GM21723 (cell line): Measurements from ENCODE around the gene PTCHD1.

ENCODE experiments used
- ATAC-seq: cut with Tn5 transposase; IDR thresholded peaks from one replicate; pipeline ENCODE4 v1.9.1; 2021; ENCODE audit warnings: mild to moderate bottlenecking, moderate library complexity; ENCODE audit not compliant: unreplicated experiment

PTCHD1 gene

DNA sequence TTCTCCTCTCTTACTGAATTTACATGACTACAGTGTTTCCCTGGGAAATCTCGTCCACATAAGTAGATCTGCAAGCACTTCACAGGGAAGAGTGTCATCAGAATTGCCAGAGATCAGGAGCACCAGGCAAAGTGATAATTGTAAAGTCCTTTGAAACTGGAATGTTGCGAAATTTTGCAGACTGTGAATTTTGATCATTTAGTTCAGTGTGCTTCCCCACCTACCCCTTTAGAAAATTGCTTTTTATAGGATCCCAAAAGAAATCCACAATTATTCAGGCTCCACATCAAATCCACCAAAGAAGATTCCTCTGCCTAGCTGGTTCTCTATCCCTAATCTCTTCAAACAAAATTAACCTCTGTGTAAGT is 10.2 kb downstream of the PTCHD1 start:
- no peak for ATAC-seq

DNA sequence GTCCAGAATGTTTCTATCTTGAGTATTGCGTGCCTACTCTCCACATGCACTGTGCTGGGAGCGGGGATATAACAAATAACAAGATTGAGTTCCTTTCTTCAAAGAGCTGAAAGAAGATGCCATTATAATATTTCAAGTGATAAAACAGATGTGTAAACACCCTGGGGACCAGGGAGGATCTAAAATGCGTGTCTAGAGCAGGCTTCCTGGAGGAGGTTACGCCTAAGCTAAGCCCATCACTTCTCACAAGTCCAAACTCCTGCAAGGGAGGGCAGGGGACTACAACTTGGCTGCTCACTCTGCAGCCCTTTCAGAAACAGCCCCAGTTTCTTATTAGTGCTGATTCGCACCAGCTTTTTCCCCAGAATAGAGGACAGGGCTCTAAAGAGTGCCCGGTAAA is 21.5 kb downstream of the PTCHD1 start:
- ATAC-seq, result no peak

DNA sequence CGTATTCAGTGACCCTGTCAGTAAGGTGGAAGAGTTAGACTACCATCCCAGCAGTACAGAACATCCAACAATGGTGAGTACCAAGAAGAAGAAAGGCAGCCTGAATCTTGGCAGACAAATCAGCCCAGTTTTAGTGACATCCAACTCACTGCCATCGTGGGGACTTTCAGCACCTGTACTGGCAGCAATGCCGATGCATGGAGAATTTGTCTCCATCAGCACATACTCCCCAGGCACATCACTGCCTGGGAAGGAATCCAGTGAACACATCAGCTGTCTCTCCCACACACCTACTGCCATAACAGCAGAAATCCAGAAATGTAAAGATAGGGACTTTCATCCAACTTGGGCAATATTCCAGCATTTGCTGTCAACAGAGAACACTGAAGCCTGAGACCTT is 29.8 kb downstream of the PTCHD1 start:
- no peak for ATAC-seq

DNA sequence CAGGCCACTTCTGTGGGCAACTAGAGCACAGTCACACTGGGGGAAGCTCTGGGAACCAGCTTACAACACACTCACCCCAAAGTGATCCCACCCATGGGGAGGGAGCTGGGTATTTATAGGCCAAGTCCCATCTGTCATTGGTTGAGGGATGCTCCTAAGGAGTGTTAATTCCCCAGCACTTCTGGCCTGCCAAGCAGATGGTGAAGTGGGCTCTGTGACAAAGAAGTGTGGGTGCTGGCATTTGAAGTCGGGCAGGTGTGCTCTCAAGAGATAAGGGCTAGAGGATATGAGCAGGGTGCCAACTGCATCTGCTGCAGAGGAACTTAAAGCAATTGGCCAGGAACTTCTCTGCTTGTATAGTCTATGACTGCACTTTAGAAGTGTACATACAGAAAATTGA is 30.9 kb downstream of the PTCHD1 start:
- no peak for ATAC-seq

DNA sequence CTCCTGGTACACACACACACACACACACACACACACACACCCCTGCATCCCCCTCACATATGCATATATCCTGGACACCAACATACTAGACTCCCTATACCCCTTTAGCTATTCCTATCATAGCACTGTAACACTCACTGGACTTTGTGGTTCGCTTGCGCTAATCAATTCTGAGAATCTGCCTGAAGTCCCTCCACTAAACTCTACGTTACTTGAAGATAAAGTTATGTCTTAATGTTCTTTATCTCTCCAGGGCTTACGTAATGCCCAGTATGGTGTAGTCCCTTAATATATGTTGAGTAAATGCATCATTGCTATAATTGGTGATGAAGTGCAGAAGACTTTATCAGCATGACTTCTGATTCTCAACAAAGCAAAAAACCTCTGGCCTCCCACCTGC is 32.3 kb downstream of the PTCHD1 start:
- ATAC-seq, result no peak

DNA sequence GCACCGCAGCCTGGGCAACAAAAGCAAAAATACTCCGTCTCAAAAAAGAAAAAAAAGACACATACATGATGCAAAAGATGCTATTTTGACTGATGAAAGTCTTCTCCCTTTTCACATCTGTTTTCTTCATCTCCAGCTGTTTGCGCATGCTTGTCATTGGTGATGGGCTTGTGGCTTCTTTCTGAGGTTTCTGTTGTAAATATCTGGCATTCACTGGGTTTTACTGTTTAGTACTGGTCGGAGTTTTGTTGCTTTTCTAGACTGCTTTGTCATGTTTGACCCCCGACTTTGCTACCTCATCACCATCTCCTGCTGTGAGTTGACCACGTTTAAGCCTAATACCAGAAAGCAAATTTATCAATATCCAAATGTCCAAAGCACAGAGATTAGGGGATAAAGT is 34.4 kb downstream of the PTCHD1 start:
- no peak for ATAC-seq

DNA sequence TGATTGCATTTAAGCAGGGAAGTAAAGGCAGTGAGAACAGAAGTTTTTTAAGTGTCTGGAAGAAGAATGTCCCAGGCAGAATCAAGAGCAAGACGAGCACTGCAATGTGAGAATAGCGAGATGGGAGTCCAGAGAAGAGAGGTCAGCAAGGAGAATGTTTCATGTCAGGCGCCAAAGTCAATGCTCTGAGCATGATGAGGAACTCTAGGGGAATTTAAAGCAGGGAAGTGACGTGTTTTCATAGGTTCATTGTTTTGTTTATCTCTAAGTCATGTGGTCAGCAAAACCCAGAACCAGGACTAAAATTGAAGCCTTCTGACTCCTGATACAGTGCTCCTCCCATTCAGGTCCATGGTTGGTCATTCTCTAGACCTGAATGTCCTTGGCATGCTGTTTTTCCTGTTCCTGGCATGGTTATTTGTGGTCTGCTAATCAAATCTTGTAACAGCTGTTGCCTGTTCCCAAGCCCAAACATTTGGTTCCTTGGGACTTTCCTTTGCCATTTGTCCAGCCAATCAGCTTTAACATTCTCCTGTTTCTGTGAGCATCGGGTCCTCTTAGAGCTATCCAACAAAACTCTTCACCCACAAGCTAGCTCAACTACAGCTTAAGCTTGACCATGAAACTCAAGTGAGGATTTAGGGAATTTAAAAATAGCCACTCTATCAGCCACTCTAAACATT is 37.7 kb downstream of the PTCHD1 start:
- no peak for ATAC-seq

DNA sequence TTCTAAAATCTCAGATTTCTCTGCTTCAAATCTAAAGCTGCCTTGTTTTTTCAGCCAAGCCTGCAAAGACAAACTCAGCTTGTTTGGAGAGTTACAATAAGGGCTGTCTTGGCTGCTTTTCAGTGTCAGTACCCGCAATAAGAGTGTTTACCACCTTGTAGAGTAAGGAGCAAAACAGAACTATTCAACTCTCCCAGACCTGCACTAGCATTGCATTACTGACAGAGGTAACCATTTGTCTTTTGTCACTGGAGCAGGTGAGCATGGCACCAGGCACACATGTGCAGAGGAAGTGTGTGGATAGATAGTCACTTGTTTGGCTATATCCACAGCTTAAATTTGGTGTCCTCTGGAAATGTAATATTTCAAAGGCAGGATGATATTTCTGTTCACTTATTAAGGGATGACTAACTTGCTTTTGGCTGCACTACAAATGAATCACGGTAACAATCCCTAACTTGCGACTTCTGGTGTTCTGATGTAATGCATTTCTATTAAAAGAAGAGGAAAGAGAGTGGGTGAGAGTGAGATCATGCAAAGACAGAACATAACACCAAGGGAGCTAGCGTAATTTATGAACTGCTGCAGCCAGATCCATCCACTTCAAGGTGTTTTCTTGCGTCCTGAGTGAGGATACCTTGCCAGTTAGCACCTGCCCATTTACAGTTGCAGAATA is 38.6 kb downstream of the PTCHD1 start:
- no peak for ATAC-seq

DNA sequence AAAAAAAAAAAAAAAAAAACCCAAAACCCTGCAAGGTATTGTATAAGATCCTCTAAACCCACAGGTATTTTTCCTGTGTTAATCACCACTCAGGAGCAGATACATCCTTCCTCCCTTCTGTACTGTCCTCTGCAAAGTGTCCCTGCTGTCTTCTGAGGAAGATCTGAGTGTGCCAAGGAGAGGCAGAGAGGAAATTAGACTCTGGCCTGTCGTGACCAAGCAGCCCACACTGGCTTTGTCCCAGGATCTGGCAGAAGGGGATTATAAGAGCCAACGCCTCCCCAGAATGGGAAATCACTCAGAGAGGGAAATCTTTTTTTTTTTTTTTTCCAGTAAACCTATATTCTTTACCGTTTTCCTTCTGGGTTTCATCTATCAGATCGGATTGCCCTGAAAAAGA is 39.6 kb downstream of the PTCHD1 start:
- no peak for ATAC-seq

DNA sequence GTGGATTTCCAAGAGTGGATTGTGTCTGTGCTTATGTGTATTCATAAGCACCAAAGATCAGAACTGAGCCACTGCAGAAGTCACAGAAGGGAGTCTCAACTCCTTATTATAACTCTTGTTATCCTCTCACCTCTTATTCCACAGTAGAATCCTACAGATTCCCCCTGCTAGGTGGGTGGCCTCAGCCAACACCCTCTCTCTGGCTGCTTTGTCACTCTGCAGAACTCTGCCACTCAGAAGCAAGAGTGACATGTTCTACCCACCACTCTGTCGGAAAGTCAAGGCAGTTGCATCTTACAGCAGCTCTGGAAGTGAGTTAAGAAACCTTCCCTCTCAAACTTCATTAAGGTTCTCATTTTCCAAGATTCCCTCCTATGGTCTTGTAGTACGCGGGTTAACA is 41.9 kb downstream of the PTCHD1 start:
- ATAC-seq, result no peak

DNA sequence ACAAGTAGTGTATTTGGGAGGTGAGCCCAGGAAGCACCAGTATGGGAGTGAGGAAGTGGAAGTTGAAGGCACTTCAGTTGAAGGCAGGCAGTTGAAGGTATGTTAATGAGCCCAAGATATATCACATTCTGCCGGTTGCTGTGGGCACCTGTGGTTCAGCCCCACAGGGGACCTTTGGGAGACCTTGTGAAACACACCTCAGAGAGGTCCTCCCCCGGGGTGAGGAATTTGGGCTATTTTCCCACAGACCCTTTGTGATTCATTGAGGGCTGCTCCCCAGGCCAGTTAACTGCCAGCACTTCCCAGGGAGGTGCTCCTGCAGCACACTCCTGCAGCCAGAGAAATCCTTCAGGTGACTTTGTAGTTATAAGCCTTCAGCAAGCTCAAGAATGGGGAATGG is 45.9 kb downstream of the PTCHD1 start:
- ATAC-seq, result no peak

DNA sequence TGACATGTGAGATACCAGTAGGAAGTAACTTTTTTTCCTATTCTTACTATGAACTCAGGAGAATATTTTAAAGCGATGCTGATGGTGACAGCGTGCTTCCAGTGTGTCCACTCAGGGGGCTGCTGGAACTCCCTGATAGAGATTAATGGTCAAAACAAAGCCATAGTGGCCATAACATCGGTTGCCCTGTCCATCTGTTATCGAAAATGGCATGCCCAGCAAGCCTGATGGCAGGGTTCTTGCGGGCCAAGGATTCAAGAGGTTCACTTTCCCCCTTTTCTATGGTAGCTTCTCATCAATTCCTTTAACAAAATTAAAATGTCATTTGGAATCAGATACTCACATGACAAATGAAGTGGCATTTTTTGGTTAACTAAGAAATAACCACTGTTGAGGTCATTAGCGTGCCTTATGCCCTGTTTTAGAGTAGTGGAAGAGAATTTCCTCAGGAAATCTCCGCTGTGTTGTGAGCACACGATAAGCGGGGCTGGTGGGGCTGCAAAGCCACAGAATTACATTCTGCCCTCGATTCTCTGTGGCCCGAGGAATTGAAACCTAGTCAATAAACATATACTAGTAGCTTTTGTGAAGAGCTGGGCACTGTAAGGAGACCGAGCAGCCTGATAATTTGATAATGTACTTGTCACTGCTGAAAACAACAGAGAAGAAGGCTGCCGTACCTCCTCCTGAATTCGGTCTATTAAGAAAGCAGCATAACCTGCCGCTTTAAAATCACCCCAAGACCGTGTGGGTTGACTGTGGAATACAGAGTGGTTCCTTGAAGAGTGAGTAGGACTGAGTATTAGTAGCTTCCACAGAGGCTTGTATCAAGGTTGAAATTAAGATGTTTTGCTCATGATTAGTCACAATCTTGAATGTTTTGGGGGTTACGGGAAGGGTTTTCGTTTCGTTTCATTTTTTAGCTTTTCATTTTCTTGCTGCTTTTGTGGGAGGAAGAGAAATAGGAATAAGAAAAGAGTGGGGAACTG is 46.7 kb downstream of the PTCHD1 start:
- no peak for ATAC-seq

DNA sequence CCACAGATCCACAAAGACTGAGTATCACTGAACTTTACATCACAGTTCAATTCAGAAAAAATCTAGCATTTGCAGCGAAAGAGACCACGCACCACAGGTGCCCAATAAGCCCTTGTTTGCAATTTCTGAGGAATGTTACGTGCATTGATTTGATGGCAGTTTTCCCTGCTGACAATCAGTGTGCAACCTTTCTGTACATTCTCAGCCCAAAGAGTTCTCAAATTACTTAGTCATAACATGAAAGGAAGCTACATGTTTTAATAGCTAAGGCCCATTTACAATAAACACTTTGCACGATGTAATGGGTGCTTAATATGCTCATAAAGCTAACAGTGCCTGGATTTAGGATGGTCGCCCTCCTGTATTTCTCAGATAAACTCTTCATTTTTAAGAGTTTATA is 47.9 kb downstream of the PTCHD1 start:
- no peak for ATAC-seq

DNA sequence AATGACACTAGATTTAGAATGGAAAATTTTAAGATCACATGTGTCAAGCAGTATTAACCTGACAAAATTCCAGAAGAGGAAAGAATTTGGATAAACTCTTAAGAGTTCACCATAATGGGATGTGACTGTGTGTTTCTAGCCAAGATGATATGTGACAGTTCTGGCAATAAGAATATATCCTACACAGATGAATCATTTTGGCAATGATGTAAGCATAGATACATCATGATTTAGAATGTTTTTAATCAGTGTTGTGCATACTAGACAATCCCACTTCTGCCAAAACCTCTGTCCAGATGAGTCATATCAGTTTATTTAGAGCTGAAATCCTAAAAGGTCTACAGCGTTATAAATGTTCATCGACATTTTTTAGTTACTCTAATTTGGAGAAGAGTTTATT is 48.8 kb downstream of the PTCHD1 start:
- no peak for ATAC-seq

DNA sequence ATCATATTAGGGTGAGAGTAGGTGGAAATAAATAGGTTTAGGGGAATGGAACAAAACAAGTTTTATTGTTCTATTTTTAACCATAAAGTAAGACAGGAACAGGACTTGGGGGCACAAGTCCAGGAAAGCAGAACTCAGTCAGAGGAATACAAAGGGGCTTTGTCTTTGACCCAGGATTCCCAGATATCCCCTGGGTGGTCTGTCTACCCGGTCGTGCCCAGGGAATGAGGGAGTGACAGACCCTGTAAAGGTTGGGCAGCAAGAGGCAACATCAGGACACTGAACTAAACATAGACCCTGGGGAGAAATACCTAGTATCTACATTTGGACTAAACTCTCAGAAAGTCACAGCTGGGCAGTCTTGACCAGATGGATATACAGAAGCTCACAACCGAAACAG is 50.6 kb downstream of the PTCHD1 start:
- ATAC-seq, result no peak

DNA sequence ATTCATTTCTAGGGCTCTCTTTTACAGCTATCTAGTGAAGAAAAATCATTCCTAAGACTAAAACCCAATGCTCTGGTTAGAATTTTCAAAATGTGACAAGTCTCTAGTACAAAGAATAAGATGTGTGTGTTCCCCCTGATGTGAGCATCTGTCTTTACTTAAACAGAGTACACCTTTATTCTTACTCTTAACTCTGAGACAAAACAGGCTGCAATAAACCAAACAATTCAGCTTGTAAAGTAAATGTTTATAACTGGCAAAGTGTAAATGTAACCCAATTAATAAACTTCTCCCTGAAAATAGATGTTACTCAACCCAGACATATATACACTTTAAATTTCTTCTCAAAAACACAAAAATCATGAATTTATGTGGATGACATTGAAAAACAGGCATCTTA is 51.6 kb downstream of the PTCHD1 start:
- no peak for ATAC-seq

DNA sequence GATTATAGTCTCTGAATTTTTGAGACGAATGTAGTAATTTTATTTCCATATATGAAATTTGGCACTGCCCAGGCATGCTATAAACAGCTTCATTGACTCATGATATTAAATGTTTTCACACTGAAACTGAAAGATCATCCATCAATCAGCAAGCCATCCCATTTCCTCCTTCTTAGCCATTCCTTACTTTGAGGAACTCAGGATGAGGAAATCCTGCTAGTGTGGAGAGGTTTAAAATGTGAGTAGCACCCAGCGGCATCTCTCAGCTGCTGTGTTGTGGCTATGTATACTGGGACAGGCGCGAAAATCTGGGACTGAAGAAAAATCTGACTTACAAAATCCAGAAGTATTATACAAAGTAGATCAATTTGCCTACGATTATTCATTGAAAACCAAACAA is 52.1 kb downstream of the PTCHD1 start:
- no peak for ATAC-seq

DNA sequence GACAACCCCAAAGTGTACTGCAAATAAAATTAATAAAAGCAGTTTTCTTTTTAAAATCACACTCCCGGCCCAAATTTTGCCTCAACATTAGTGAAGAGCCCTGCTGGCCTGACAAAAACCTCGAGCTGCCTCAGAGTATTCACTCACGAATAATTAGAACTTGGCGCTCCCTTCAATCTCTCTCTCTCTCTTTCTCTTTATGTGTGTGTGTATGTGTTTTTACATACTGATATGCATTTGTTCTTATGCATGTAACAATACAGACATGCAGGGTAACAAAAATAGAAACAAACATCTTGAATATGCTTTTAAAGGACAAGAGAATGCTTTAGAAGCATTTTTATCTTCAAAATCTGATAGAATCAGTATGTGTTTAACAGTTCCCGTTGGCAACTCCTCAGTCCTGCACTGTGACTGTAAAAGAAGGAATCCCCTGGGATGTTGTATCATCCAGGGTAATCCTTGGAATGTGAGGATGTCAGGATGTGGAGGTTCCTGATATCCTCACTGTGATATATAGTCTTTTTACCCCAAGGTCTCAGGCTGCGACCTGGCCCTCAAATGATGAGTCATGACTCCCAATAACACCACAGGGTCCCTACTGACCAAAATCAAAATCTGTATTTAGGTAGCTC is 53.0 kb downstream of the PTCHD1 start:
- ATAC-seq, result no peak

DNA sequence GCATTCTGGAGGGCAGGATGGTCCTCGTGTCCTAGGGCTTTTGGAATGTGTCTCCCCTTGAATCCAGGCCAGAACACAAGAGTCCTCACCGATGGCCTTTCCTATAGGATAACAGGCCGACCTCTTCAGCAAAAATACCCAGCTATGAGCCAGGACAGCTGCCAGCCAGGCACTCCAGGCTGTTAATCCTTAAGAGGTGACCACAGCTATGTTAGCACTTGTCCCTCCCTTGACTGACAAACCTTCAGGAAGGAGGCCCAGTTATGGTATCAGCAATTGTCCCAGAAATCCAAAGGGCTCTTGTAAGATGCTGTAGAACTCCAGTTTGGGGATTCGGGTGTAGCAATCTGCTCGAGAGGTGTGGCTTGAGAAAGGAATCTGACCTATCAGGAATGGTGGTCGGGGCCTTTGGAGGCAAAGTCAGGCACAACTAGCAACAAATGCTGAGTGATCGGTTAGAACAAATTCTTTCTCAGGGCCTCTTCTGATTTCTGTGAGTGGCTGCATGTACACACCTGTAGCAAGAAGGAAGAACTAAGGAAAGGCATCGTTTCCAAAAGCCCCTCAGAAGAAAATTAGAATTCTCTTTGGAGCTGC is 54.6 kb downstream of the PTCHD1 start:
- no peak for ATAC-seq

DNA sequence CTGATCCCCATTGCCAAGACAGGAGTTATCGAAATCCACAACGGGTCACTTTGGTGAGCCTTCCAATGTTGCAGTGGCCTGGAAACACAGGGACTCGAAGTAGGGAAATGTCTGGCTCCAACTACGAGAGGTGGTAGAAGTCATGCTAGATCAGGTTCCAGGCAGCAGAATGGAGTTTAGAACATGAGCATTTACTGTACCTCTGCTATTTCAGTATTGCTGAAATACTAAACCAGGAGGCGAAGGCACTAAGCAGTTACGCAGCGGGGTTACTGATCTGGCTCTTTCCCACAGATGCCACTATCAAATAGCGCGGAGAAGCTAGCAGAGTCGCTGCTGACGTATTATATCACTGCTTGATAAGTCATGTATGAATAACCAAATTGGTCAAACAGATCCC is 56.3 kb downstream of the PTCHD1 start:
- ATAC-seq, result no peak

DNA sequence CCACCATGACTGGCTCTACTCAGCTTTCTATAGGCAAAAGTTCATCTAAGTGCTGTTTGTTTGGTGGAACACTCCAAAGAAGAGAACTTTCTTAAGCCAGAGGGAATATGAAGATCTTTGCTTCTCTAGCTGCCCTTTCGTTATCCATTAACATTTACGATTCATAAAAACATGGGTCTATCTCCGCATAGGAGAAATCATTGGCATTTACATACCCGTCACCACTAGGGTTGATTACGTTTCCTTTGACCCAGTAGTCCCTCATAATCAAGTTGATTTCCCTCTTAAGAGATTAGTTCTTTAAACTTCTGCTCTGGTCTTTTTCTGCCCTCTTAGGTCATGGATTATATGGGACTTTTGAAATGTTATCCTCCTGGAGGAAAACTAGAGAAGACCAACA is 57.5 kb downstream of the PTCHD1 start:
- no peak for ATAC-seq
